B cell (primary cell): ENCODE data around the gene ANKRD52.

ENCODE experiments used
- CTCF ChIP-seq: fragments of 200-600 bp; IDR thresholded peaks from one replicate; pipeline ENCODE4 v1.8.0; 2022; ENCODE audit warnings: antibody characterized with exemption, mild to moderate bottlenecking
- EZH2 ChIP-seq: IDR thresholded peaks from 2 replicates; pipeline ENCODE4 v1.6.1; 2012; ENCODE audit warnings: borderline replicate concordance, low read depth, mild to moderate bottlenecking, moderate library complexity, low read length; ENCODE audit not compliant: insufficient read depth, poor library complexity, severe bottlenecking

- TF ChIP-seq CTCF: no peak
- TF ChIP-seq EZH2: no peak
These were observed 53.9 kb downstream of the ANKRD52 start for GRCh38 chr12:56204275-56204674.
